ENCODE data around the gene ZNF687.
"Not testable (repeated sequence)": the region's sequence is repeated elsewhere in the genome, so short reads cannot be mapped to it uniquely, and the experiment has no call there.

ZNF687 gene

GRCh38 chr1:151255381-151255780 lies 26.7 kb upstream of the ZNF687 start:
- no peak for TF ChIP-seq JUND (IDR thresholded peaks at IDR 0.05; ENCODE audit: low read depth)
- in situ Hi-C loops (cut with HindIII; ENCODE audit: low pct_unique_long_range_greater_than_20kb, low sequenced_read_pairs), result no loop called here
- no peak for DNase-seq (ENCODE audit: low read depth in 1 of 2, low spot score in 1 of 2)

- DNase-seq (ENCODE audit: low read depth in 1 of 2, low spot score in 1 of 2), result peak in 1 of 2 experiments; percentile 78
- in situ Hi-C loops (cut with HindIII; ENCODE audit: low pct_unique_long_range_greater_than_20kb, low sequenced_read_pairs), result no loop called here
- no peak for TF ChIP-seq JUND (IDR thresholded peaks at IDR 0.05; ENCODE audit: low read depth)
These were observed 22.7 kb upstream of the ZNF687 start for GRCh38 chr1:151259351-151259750.

- no peak for TF ChIP-seq JUND (IDR thresholded peaks at IDR 0.05; ENCODE audit: low read depth)
- in situ Hi-C loops (cut with HindIII; ENCODE audit: low pct_unique_long_range_greater_than_20kb, low sequenced_read_pairs), result no loop called here
- no peak for DNase-seq (ENCODE audit: low read depth in 1 of 2, low spot score in 1 of 2)
These were observed 16.5 kb upstream of the ZNF687 start for GRCh38 chr1:151265446-151266236.

GRCh38 chr1:151266315-151266714 lies 15.8 kb upstream of the ZNF687 start:
- TF ChIP-seq JUND (IDR thresholded peaks at IDR 0.05; ENCODE audit: low read depth), result no peak
- in situ Hi-C loops (cut with HindIII; ENCODE audit: low pct_unique_long_range_greater_than_20kb, low sequenced_read_pairs), result no loop called here
- DNase-seq (ENCODE audit: low read depth in 1 of 2, low spot score in 1 of 2), result no peak

- DNase-seq (ENCODE audit: low read depth in 1 of 2, low spot score in 1 of 2), result no peak
- in situ Hi-C loops (cut with HindIII; ENCODE audit: low pct_unique_long_range_greater_than_20kb, low sequenced_read_pairs), result no loop called here
- TF ChIP-seq JUND (IDR thresholded peaks at IDR 0.05; ENCODE audit: low read depth), result no peak
These were observed 15.3 kb upstream of the ZNF687 start for GRCh38 chr1:151266821-151267220.

GRCh38 chr1:151267760-151268159 lies 14.3 kb upstream of the ZNF687 start:
- no peak for TF ChIP-seq JUND (IDR thresholded peaks at IDR 0.05; ENCODE audit: low read depth)
- in situ Hi-C loops (cut with HindIII; ENCODE audit: low pct_unique_long_range_greater_than_20kb, low sequenced_read_pairs), result no loop called here
- no peak for DNase-seq (ENCODE audit: low read depth in 1 of 2, low spot score in 1 of 2)

GRCh38 chr1:151273924-151274466 lies 8.1 kb upstream of the ZNF687 start:
- no peak for TF ChIP-seq JUND (IDR thresholded peaks at IDR 0.05; ENCODE audit: low read depth)
- in situ Hi-C loops (cut with HindIII; ENCODE audit: low pct_unique_long_range_greater_than_20kb, low sequenced_read_pairs), result no loop called here
- no peak for DNase-seq (ENCODE audit: low read depth in 1 of 2, low spot score in 1 of 2)

GRCh38 chr1:151275341-151275740 lies 6.8 kb upstream of the ZNF687 start:
- in situ Hi-C loops (cut with HindIII; ENCODE audit: low pct_unique_long_range_greater_than_20kb, low sequenced_read_pairs); DNase-seq (ENCODE audit: low read depth in 1 of 2, low spot score in 1 of 2): not testable (repeated sequence)

GRCh38 chr1:151277249-151277648 lies 4.8 kb upstream of the ZNF687 start:
- no peak for DNase-seq (ENCODE audit: low read depth in 1 of 2, low spot score in 1 of 2)
- in situ Hi-C loops (cut with HindIII; ENCODE audit: low pct_unique_long_range_greater_than_20kb, low sequenced_read_pairs), result no loop called here
- TF ChIP-seq JUND (IDR thresholded peaks at IDR 0.05; ENCODE audit: low read depth), result no peak

- in situ Hi-C loops (cut with HindIII; ENCODE audit: low pct_unique_long_range_greater_than_20kb, low sequenced_read_pairs), result no loop called here
- peak; percentile 17; the same call in 1 of the 2 replicates for TF ChIP-seq JUND (IDR thresholded peaks at IDR 0.05; ENCODE audit: low read depth)
- peak; percentile 90 to 100 for DNase-seq (ENCODE audit: low read depth in 1 of 2, low spot score in 1 of 2)
These were observed 702 bp upstream of the ZNF687 start for GRCh38 chr1:151281225-151281968.

- peak; percentile 52 to 53 for DNase-seq (ENCODE audit: low read depth in 1 of 2, low spot score in 1 of 2)
- in situ Hi-C loops (cut with HindIII; ENCODE audit: low pct_unique_long_range_greater_than_20kb, low sequenced_read_pairs), result no loop called here
- no peak for TF ChIP-seq JUND (IDR thresholded peaks at IDR 0.05; ENCODE audit: low read depth)
These were observed 1.0 kb downstream of the ZNF687 start for GRCh38 chr1:151282883-151283725.

GRCh38 chr1:151284013-151284577 lies 2.0 kb downstream of the ZNF687 start:
- TF ChIP-seq JUND (IDR thresholded peaks at IDR 0.05; ENCODE audit: low read depth), result no peak
- in situ Hi-C loops (cut with HindIII; ENCODE audit: low pct_unique_long_range_greater_than_20kb, low sequenced_read_pairs), result no loop called here
- no peak for DNase-seq (ENCODE audit: low read depth in 1 of 2, low spot score in 1 of 2)

Measured in T47D (cell line).